ENCODE results near the gene NUFIP2.

Gene NUFIP2

GRCh38 chr17:29216856-29217255 lies 77.1 kb downstream of the NUFIP2 start:
- Histone ChIP-seq H3K27me3 (no peaks in the 10 kb centered on the region), H3K36me3 (no peaks in the 10 kb centered on the region), H3K4me1 (peaks cover 0 to 9% (median 3%) of the 10 kb centered on the region in 4 donors), H3K9me3 (no peaks in the 10 kb centered on the region), H3K27ac (no peak overlapping the region), H3K4me3 (no peak overlapping the region)
- TF ChIP-seq CTCF (IDR thresholded peaks at IDR 0.05), result no peak
- DNase-seq, result no peak
- intact Hi-C loops (cut with DNase I; ENCODE audit: low total_unique reads), result loop anchor here (2.0 to 5.0 kb wide), 2 partner anchors 68 to 75 kb away; partner anchors contain the start of gene NUFIP2

- TF ChIP-seq CTCF (IDR thresholded peaks at IDR 0.05), result no peak
- Histone ChIP-seq H3K27me3 (no peaks in the 10 kb centered on the region), H3K4me1 (peaks cover 0 to 9% (median 3%) of the 10 kb centered on the region in 4 donors), H3K4me3 (no peak overlapping the region), H3K36me3 (no peaks in the 10 kb centered on the region), H3K9me3 (no peaks in the 10 kb centered on the region), H3K27ac (no peak overlapping the region)
- intact Hi-C loops (cut with DNase I; ENCODE audit: low total_unique reads), result loop anchor here (2.0 to 5.0 kb wide), 2 partner anchors 67 to 76 kb away; partner anchors contain the start of gene NUFIP2
- no peak for DNase-seq
Observed at GRCh38 chr17:29216181-29216580, 77.8 kb downstream of the NUFIP2 start.

- Histone ChIP-seq H3K27ac (no peak overlapping the region), H3K4me1 (peaks cover 0 to 9% (median 3%) of the 10 kb centered on the region in 4 donors), H3K27me3 (no peaks in the 10 kb centered on the region), H3K4me3 (no peak overlapping the region), H3K36me3 (no peaks in the 10 kb centered on the region), H3K9me3 (no peaks in the 10 kb centered on the region)
- TF ChIP-seq CTCF (IDR thresholded peaks at IDR 0.05), result no peak
- intact Hi-C loops (cut with DNase I; ENCODE audit: low total_unique reads), result loop anchor here (2.0 to 5.0 kb wide), 2 partner anchors 67 to 77 kb away; partner anchors contain the start of gene NUFIP2
- DNase-seq, result no peak
Observed at GRCh38 chr17:29215717-29216116, 78.2 kb downstream of the NUFIP2 start.

GRCh38 chr17:29215174-29215573 lies 78.8 kb downstream of the NUFIP2 start:
- H3K27me3 ChIP-seq, result no peaks in the 10 kb centered on the region
- H3K4me1 ChIP-seq, result peaks cover 0 to 9% (median 3%) of the 10 kb centered on the region in 4 donors
- DNase-seq, result no peak
- H3K4me3 ChIP-seq, result no peak overlapping the region
- H3K27ac ChIP-seq, result no peak overlapping the region
- intact Hi-C loops (cut with DNase I; ENCODE audit: low total_unique reads), result loop anchor here (5.0 kb wide), 1 partner anchor 77 kb away; the partner anchor contains the start of gene NUFIP2
- TF ChIP-seq CTCF (IDR thresholded peaks at IDR 0.05), result no peak
- H3K9me3 ChIP-seq, result no peaks in the 10 kb centered on the region
- H3K36me3 ChIP-seq, result no peaks in the 10 kb centered on the region

- no peak for TF ChIP-seq CTCF (IDR thresholded peaks at IDR 0.05)
- intact Hi-C loops (cut with DNase I; ENCODE audit: low total_unique reads), result loop anchor here (5.0 kb wide), 1 partner anchor 78 kb away; the partner anchor contains the start of gene NUFIP2
- Histone ChIP-seq H3K27me3 (no peaks in the 10 kb centered on the region), H3K36me3 (no peaks in the 10 kb centered on the region), H3K4me1 (peaks cover 0 to 5% (median 2%) of the 10 kb centered on the region in 4 donors), H3K27ac (no peak overlapping the region), H3K4me3 (no peak overlapping the region), H3K9me3 (no peaks in the 10 kb centered on the region)
- no peak for DNase-seq
Observed at GRCh38 chr17:29214215-29215146, 79.5 kb downstream of the NUFIP2 start.
